ENCODE results near the gene CELF2. TPM values are rescaled to one million over a fixed set of nuclear protein-coding genes. Genes with fewer than 3 reads are reported as not detected.

The CELF2 gene
- total RNA-seq, 1 experiment from 2014 or later, result not detected

DNA sequence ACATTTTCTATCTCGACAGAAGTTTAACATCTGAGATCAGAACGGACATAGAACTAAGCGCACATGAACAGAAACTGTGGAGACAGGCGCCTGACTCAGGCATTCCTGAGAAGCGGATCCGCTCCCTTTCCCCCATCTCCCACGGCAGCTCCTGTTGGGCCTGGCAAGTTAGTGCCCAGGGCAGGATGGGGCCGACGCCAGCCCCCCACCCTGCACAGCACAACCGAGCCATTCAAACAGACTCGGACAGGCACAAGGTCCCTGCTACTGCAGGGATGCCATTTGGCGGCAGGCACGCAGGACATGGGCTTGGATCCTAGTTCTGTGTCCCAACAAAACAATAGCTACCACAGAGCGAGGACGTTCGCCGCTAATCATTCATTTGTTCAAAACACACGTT, 322.0 kb downstream of the CELF2 start:
- no peaks in the 10 kb centered on the region for H3K9me3 ChIP-seq (ENCODE audit: low read depth, low read length, poor library complexity, severe bottlenecking)
- H3K36me3 ChIP-seq (ENCODE audit: insufficient read depth, low read length, poor library complexity, severe bottlenecking), result no peaks in the 10 kb centered on the region
- no peak overlapping the region for H3K27ac ChIP-seq (ENCODE audit: low read depth, low read length, poor library complexity, severe bottlenecking)
- ChIA-PET CTCF (no interaction called here), POLR2A (ENCODE audit: low non-redundant PET) (no interaction called here)
- no peak for TF ChIP-seq EZH2 (IDR thresholded peaks at IDR 0.05; ENCODE audit: borderline replicate concordance, low read depth, low read length, poor library complexity, severe bottlenecking)
- TF ChIP-seq, protein P1, sequence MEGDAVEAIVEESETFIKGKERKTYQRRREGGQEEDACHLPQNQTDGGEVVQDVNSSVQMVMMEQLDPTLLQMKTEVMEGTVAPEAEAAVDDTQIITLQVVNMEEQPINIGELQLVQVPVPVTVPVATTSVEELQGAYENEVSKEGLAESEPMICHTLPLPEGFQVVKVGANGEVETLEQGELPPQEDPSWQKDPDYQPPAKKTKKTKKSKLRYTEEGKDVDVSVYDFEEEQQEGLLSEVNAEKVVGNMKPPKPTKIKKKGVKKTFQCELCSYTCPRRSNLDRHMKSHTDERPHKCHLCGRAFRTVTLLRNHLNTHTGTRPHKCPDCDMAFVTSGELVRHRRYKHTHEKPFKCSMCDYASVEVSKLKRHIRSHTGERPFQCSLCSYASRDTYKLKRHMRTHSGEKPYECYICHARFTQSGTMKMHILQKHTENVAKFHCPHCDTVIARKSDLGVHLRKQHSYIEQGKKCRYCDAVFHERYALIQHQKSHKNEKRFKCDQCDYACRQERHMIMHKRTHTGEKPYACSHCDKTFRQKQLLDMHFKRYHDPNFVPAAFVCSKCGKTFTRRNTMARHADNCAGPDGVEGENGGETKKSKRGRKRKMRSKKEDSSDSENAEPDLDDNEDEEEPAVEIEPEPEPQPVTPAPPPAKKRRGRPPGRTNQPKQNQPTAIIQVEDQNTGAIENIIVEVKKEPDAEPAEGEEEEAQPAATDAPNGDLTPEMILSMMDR (conservative IDR thresholded peaks at IDR 0.05; ENCODE audit: low read depth, low read length), result no peak
- H3K4me3 ChIP-seq (ENCODE audit: low read depth, low read length, poor library complexity, severe bottlenecking), result no peak overlapping the region
- no TSS peak for BruUV-seq (replicated peaks)
- intact Hi-C loops (cut with micrococcal nuclease; ENCODE audit: unreplicated experiment), result no loop called here
- no peak for DNase-seq (ENCODE audit: low spot score)
- peaks cover 11% of the 10 kb centered on the region for H3K27me3 ChIP-seq (replicated peaks; ENCODE audit: insufficient read depth, low read depth, low read length, poor library complexity)
- no peaks in the 10 kb centered on the region for H3K4me1 ChIP-seq (ENCODE audit: insufficient read depth, low read length, poor library complexity, severe bottlenecking)

DNA sequence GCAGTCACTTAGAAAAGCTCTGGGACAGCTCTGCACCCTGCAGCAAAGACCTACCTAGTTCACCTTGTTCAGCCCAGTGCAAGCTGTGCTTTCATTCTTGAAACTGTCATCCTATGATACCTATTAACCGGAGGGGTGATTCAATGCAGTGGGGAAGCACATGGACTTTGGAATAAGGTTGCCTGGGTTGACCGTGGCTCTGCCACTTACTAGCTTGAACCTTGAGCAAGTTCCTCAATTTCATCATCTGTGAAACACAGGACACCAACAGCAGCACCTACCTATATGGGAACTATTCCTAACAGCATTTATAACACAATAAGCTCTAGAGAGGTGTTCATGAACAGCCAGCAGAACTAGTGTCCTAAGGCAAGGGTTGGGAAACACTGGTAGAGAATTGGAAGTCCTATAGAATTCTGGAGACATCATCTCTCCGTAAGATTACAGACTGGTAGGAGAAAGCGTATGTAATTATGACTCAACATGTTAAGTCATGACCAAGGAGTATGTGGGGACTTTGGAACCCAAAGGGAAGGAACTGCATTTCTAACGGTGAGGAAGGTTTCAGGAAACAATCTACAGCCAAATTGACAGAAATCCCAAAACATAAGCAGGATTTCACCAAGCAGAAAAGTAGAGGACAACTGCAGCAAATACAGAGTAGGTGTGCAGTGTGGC, 323.8 kb downstream of the CELF2 start:
- Histone ChIP-seq H3K9me3 (ENCODE audit: low read depth, low read length, poor library complexity, severe bottlenecking) (no peaks in the 10 kb centered on the region), H3K27ac (ENCODE audit: low read depth, low read length, poor library complexity, severe bottlenecking) (no peak overlapping the region), H3K36me3 (ENCODE audit: insufficient read depth, low read length, poor library complexity, severe bottlenecking) (no peaks in the 10 kb centered on the region), H3K4me3 (ENCODE audit: low read depth, low read length, poor library complexity, severe bottlenecking) (no peak overlapping the region), H3K27me3 (replicated peaks; ENCODE audit: insufficient read depth, low read depth, low read length, poor library complexity) (peaks cover 4% of the 10 kb centered on the region), H3K4me1 (ENCODE audit: insufficient read depth, low read length, poor library complexity, severe bottlenecking) (no peaks in the 10 kb centered on the region)
- DNase-seq (ENCODE audit: low spot score), result no peak
- CTCF ChIA-PET, result no interaction called here
- no TSS peak for BruUV-seq (replicated peaks)
- no peak for TF ChIP-seq EZH2 (IDR thresholded peaks at IDR 0.05; ENCODE audit: borderline replicate concordance, low read depth, low read length, poor library complexity, severe bottlenecking)
- TF ChIP-seq, protein P1 (conservative IDR thresholded peaks at IDR 0.05; ENCODE audit: low read depth, low read length), result no peak
- POLR2A ChIA-PET (ENCODE audit: low non-redundant PET), result no interaction called here
- intact Hi-C loops (cut with micrococcal nuclease; ENCODE audit: unreplicated experiment), result no loop called here

DNA sequence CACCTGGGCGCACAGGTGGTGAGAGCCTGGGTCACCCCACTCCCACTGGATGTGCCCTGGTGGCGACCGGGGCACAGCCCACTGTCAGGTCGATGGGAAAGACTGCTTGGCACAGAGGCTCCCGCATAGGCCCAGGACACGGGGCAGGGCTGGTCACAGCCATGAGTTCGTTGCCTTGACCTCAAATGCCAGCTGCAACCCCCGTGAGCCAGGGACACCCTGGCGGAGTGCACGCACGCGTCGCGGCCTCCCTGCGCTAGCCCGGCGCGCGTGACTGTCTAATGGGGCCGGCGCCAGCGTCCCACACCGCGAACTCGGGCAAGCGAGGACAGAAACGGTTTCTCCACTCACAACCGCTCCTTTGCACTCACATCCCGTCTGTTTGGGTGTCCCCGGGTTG, 326.4 kb downstream of the CELF2 start:
- H3K27me3 ChIP-seq (replicated peaks; ENCODE audit: insufficient read depth, low read depth, low read length, poor library complexity), result peaks cover 4% of the 10 kb centered on the region
- H3K4me1 ChIP-seq (ENCODE audit: insufficient read depth, low read length, poor library complexity, severe bottlenecking), result no peaks in the 10 kb centered on the region
- CTCF ChIA-PET, result no interaction called here
- H3K27ac ChIP-seq (ENCODE audit: low read depth, low read length, poor library complexity, severe bottlenecking), result no peak overlapping the region
- no peaks in the 10 kb centered on the region for H3K36me3 ChIP-seq (ENCODE audit: insufficient read depth, low read length, poor library complexity, severe bottlenecking)
- POLR2A ChIA-PET (ENCODE audit: low non-redundant PET), result no interaction called here
- BruUV-seq (replicated peaks), result no TSS peak
- H3K4me3 ChIP-seq (ENCODE audit: low read depth, low read length, poor library complexity, severe bottlenecking), result no peak overlapping the region
- no peak for DNase-seq (ENCODE audit: low spot score)
- TF ChIP-seq, protein P1 (conservative IDR thresholded peaks at IDR 0.05; ENCODE audit: low read depth, low read length), result no peak
- no peak for TF ChIP-seq EZH2 (IDR thresholded peaks at IDR 0.05; ENCODE audit: borderline replicate concordance, low read depth, low read length, poor library complexity, severe bottlenecking)
- intact Hi-C loops (cut with micrococcal nuclease; ENCODE audit: unreplicated experiment), result no loop called here
- H3K9me3 ChIP-seq (ENCODE audit: low read depth, low read length, poor library complexity, severe bottlenecking), result no peaks in the 10 kb centered on the region
